ENCODE data around the gene RIC1. TPM values are rescaled to one million over a fixed set of nuclear protein-coding genes. Genes with fewer than 3 reads are reported as not detected.

The RIC1 gene
- total and polyA plus RNA-seq, 2 of the 8 experiments (the other 6 are each of a cell fraction or from before 2014, with no cell fraction given): 10.7 to 24.5 TPM

DNA sequence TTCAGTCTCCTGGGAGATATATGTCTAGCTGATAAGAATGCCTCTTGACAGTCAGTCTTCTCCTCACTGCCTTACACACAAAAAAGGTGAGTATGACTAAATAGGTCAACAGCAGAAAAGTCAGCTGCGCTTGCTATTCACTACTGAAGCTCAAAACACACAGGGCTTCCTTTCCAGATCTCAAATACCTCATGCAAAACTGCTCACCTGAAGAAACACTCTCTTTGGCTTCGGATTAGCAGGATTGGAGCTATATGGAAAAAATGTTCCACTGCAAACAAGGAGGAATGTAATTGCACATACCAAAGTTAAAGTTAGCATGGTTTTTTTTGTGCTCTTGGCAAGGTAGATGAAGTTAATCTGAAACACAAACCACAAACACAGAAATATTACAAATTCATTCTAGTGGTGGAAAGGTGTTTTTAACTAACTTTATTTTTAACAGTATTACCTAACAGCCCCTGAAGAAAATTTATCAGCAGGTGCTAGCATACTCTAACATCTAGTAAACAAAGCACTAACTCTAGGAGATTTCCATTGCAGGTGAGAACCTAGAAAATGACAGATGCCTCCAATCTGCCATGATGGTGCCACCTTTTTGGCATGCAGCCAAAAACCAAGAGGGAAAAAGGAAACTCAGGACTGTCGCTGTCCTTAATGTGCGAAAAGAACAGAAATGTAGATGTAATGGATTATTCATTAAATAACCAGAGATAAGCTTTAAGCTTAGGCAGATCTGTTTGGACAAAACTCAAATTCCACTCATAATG is 172.2 kb downstream of the RIC1 start:
- Histone ChIP-seq H2BK5ac (ENCODE audit: low read depth, low read length) (no peak overlapping the region), H3K27me3 (replicated peaks in 1 of 4; ENCODE audit: control insufficient read depth in 3 of 4, extremely low read depth in 1 of 4, insufficient read depth in 3 of 4, low read length in 3 of 4) (no peaks in the 10 kb centered on the region), H2AK5ac (ENCODE audit: low read depth, low read length) (no peak overlapping the region), H2BK12ac (ENCODE audit: low read depth, low read length) (no peak overlapping the region), H3K36me3 (ENCODE audit: control insufficient read depth in 2 of 4, insufficient read depth in 4 of 4, low read length in 3 of 4) (peaks cover 0 to 3% (median 0%) of the 10 kb centered on the region in 4 experiments; a peak in 3 of 8 replicates), H3K23me2 (ENCODE audit: low read depth, low read length) (no peaks in the 10 kb centered on the region), H3K18ac (ENCODE audit: extremely low read depth, low read length) (no peak overlapping the region), H3K79me1 (ENCODE audit: low read depth, low read length) (no peaks in the 10 kb centered on the region), H4K91ac (replicated peaks; ENCODE audit: insufficient read length, low read length) (no peak overlapping the region), H3K4me2 (ENCODE audit: insufficient read depth in 1 of 2, low read depth in 2 of 2, low read length in 2 of 2) (no peak overlapping the region), H2BK120ac (replicated peaks; ENCODE audit: low read depth, low read length) (no peak overlapping the region), H3K79me2 (ENCODE audit: control insufficient read depth in 1 of 2, insufficient read depth in 2 of 2, low read length in 2 of 2) (no peaks in the 10 kb centered on the region), H2BK15ac (ENCODE audit: low read length) (no peak overlapping the region), H3K56ac (replicated peaks; ENCODE audit: insufficient read length, low read depth, low read length) (no peak overlapping the region), H2AFZ (ENCODE audit: low read length) (no peak overlapping the region), H4K20me1 (replicated peaks in 1 of 2; ENCODE audit: control insufficient read depth in 1 of 2, insufficient read depth in 2 of 2, low read length in 2 of 2) (no peaks in the 10 kb centered on the region), H3K4ac (replicated peaks; ENCODE audit: insufficient read length, low read depth, low read length) (no peak overlapping the region), H3K27ac (ENCODE audit: low read depth, low read length) (no peak overlapping the region), H4K5ac (ENCODE audit: insufficient read length, low read depth, low read length) (no peak overlapping the region), H2BK20ac (ENCODE audit: low read length) (no peak overlapping the region), H3K14ac (ENCODE audit: insufficient read length) (no peak overlapping the region), H3K9ac (replicated peaks in 1 of 4; ENCODE audit: extremely low read depth in 1 of 4, low read depth in 3 of 4, low read length in 3 of 4) (no peak overlapping the region), H3K23ac (ENCODE audit: insufficient read length) (no peak overlapping the region), H3K9me3 (ENCODE audit: insufficient read depth in 2 of 2, low read depth in 1 of 2, low read length in 1 of 2) (no peaks in the 10 kb centered on the region), H4K8ac (ENCODE audit: extremely low read depth, insufficient read depth, low read length) (no peak overlapping the region), H3K4me3 (ENCODE audit: extremely low read depth in 1 of 4, insufficient read depth in 2 of 4, low read depth in 3 of 4, low read length in 4 of 4) (no peak overlapping the region), H3K4me1 (replicated peaks in 1 of 4; ENCODE audit: control insufficient read depth in 3 of 4, insufficient read depth in 4 of 4, low read length in 3 of 4) (no peaks in the 10 kb centered on the region)
- TF ChIP-seq EGR1 (IDR thresholded peaks at IDR 0.05; ENCODE audit: borderline replicate concordance, low read depth, low read length) (no peak), SP2 (IDR thresholded peaks at IDR 0.05; ENCODE audit: low read length) (no peak), SP4 (IDR thresholded peaks at IDR 0.05; ENCODE audit: low read length) (no peak)
- ChIA-PET POLR2A (ENCODE audit: partially characterized antibody) (no interaction called here), CTCF (ENCODE audit: partially characterized antibody) (interaction anchor here (1.1 to 1.6 kb wide), 3 partner anchors 16 to 99 kb away, joined by 4 to 6 read pairs (median 5); no protein-coding TSS in a partner anchor)
- no peak for FAIRE-seq
- DNase-seq (ENCODE audit: low read depth in 1 of 2, low spot score in 2 of 2): no peak
- 93% methylated on average over 4 of the region's 4 CpGs; no CpG with 5 or more reads in 1 of the 2 experiments for WGBS, 2 experiments (ENCODE audit: extremely low coverage in 1 of 2, insufficient coverage in 1 of 2, insufficient read length in 1 of 2, insufficient replicate concordance in 2 of 2, low coverage in 1 of 2, low lambda C conversion rate in 2 of 2, missing lambda C conversion rate in 1 of 2)
